ENCODE results near the gene REXO1. TPM values are rescaled to one million over a fixed set of nuclear protein-coding genes. Genes with fewer than 3 reads are reported as not detected.

Gene REXO1
- total and polyA plus RNA-seq, 2 donors (not counting 1 experiment from before 2014, with no cell fraction given), result 6.1 to 6.8 TPM

GRCh38 chr19:1786668-1787067 lies 61.6 kb downstream of the REXO1 start:
- no peak overlapping the region for H3K4me2 ChIP-seq (ENCODE audit: extremely low read depth, insufficient read depth, low read length)

DNA sequence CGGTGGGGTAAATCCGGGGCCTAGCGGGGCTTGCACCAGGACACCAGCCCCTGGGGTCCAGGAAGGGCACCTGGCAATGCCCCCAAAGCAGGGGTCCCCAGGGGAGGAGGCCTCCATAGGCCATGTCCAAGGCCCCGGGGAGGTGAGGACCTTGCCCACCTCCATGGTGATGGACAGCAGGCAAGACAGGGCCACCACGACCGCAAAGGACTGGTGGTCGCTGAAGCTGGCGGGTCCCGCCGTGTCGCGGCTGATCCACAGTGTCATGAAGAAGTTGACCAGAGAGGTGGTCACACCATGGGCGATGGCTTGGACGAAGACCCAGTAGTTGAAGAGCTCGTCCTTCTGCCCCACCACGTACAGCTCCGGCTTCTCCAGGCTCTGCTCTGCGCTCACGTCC lies 63.0 kb downstream of the REXO1 start:
- Histone ChIP-seq H3K27me3 (ENCODE audit: control insufficient read depth, insufficient read depth, low read length) (peaks cover 6% of the 10 kb centered on the region), H3K36me3 (ENCODE audit: control insufficient read depth, insufficient read depth, low read length) (no peaks in the 10 kb centered on the region), H3K4me2 (ENCODE audit: extremely low read depth, insufficient read depth, low read length) (no peak overlapping the region), H4K20me1 (ENCODE audit: control insufficient read depth, extremely low read depth, insufficient read depth, low read length) (no peaks in the 10 kb centered on the region), H3K79me2 (ENCODE audit: control insufficient read depth, insufficient read depth, low read length) (no peaks in the 10 kb centered on the region), H2AFZ (ENCODE audit: low read length) (no peak overlapping the region), H3K4me1 (ENCODE audit: control insufficient read depth, extremely low read depth, insufficient read depth, low read length) (no peaks in the 10 kb centered on the region), H3K4me3 (replicated peaks in 1 of 4; ENCODE audit: control extremely low read depth in 1 of 4, insufficient read depth in 1 of 4, low read depth in 3 of 4, low read length in 4 of 4) (no peak overlapping the region), H3K9ac (ENCODE audit: insufficient read depth, low read length) (no peak overlapping the region), H3K27ac (ENCODE audit: insufficient read depth, low read length) (no peak overlapping the region), H3K9me3 (ENCODE audit: control insufficient read depth, insufficient read depth, low read depth, low read length) (no peaks in the 10 kb centered on the region)
- no peak for TF ChIP-seq EZH2 (IDR thresholded peaks at IDR 0.05; ENCODE audit: low read length, missing control alignments)
- no peak for DNase-seq (ENCODE audit: low read depth in 2 of 2)

More at GRCh38 chr19:1786668-1787067, 61.6 kb downstream of the REXO1 start:
- no peaks in the 10 kb centered on the region for H4K20me1 ChIP-seq (ENCODE audit: control insufficient read depth, extremely low read depth, insufficient read depth, low read length)
- H3K27ac ChIP-seq (ENCODE audit: insufficient read depth, low read length), result no peak overlapping the region
- no peak overlapping the region for H2AFZ ChIP-seq (ENCODE audit: low read length)
- H3K4me3 ChIP-seq (replicated peaks in 1 of 4; ENCODE audit: control extremely low read depth in 1 of 4, insufficient read depth in 1 of 4, low read depth in 3 of 4, low read length in 4 of 4), result no peak overlapping the region
- H3K27me3 ChIP-seq (ENCODE audit: control insufficient read depth, insufficient read depth, low read length), result peaks cover 6% of the 10 kb centered on the region
- TF ChIP-seq EZH2 (IDR thresholded peaks at IDR 0.05; ENCODE audit: low read length, missing control alignments), result no peak
- no peak for TF ChIP-seq CTCF (conservative IDR thresholded peaks at IDR 0.05 in 1 of 2, IDR thresholded peaks at IDR 0.05 in 1 of 2; ENCODE audit: low read depth in 1 of 2, low read length in 2 of 2)
- H3K79me2 ChIP-seq (ENCODE audit: control insufficient read depth, insufficient read depth, low read length), result no peaks in the 10 kb centered on the region
- no peaks in the 10 kb centered on the region for H3K9me3 ChIP-seq (ENCODE audit: control insufficient read depth, insufficient read depth, low read depth, low read length)
- DNase-seq (ENCODE audit: low read depth in 2 of 2), result no peak
- H3K36me3 ChIP-seq (ENCODE audit: control insufficient read depth, insufficient read depth, low read length), result no peaks in the 10 kb centered on the region
- no peaks in the 10 kb centered on the region for H3K4me1 ChIP-seq (ENCODE audit: control insufficient read depth, extremely low read depth, insufficient read depth, low read length)
- H3K9ac ChIP-seq (ENCODE audit: insufficient read depth, low read length), result no peak overlapping the region

GRCh38 chr19:1783874-1784273 lies 64.4 kb downstream of the REXO1 start:
- no peaks in the 10 kb centered on the region for H4K20me1 ChIP-seq (ENCODE audit: control insufficient read depth, extremely low read depth, insufficient read depth, low read length)
- H3K9me3 ChIP-seq (ENCODE audit: control insufficient read depth, insufficient read depth, low read depth, low read length), result no peaks in the 10 kb centered on the region
- TF ChIP-seq EZH2 (IDR thresholded peaks at IDR 0.05; ENCODE audit: low read length, missing control alignments) (no peak), CTCF (conservative IDR thresholded peaks at IDR 0.05 in 1 of 2, IDR thresholded peaks at IDR 0.05 in 1 of 2; ENCODE audit: low read depth in 1 of 2, low read length in 2 of 2) (no peak)
- no peaks in the 10 kb centered on the region for H3K4me1 ChIP-seq (ENCODE audit: control insufficient read depth, extremely low read depth, insufficient read depth, low read length)
- no peak overlapping the region for H2AFZ ChIP-seq (ENCODE audit: low read length)
- no peak overlapping the region for H3K4me2 ChIP-seq (ENCODE audit: extremely low read depth, insufficient read depth, low read length)
- no peak overlapping the region for H3K4me3 ChIP-seq (replicated peaks in 1 of 4; ENCODE audit: control extremely low read depth in 1 of 4, insufficient read depth in 1 of 4, low read depth in 3 of 4, low read length in 4 of 4)
- DNase-seq (ENCODE audit: low read depth in 2 of 2), result no peak
- no peaks in the 10 kb centered on the region for H3K36me3 ChIP-seq (ENCODE audit: control insufficient read depth, insufficient read depth, low read length)
- H3K79me2 ChIP-seq (ENCODE audit: control insufficient read depth, insufficient read depth, low read length), result no peaks in the 10 kb centered on the region
- H3K27ac ChIP-seq (ENCODE audit: insufficient read depth, low read length), result no peak overlapping the region
- peaks cover 11% of the 10 kb centered on the region for H3K27me3 ChIP-seq (ENCODE audit: control insufficient read depth, insufficient read depth, low read length)
- no peak overlapping the region for H3K9ac ChIP-seq (ENCODE audit: insufficient read depth, low read length)
